Liver (tissue), 9 donors: ENCODE measurements around the gene ZIC2. TPM values are rescaled to one million over a fixed set of nuclear protein-coding genes. Genes with fewer than 3 reads are reported as not detected.
A peak's percentile ranks its signal among the peaks of the same experiment; 100 is the strongest.

Experiments
- DNase-seq: peaks from one replicate; pipeline ENCODE4 v3.0.0-alpha.2; 2017; ENCODE audit warnings: low spot score
- H3K27ac ChIP-seq, 2 donors: one replicate each; pipeline ENCODE4 v1.7.0; 2013; ENCODE audit warnings: inconsistent platforms in 2 of 2, low read length in 2 of 2, control low read depth in 1 of 2, low read depth in 1 of 2, mild to moderate bottlenecking in 1 of 2
- H3K27me3 ChIP-seq, 4 donors: one replicate each; pipeline versions ENCODE4 v1.6.1 to v1.7.0; 2013; ENCODE audit warnings: low read length in 3 of 4, inconsistent platforms in 1 of 4, mild to moderate bottlenecking in 1 of 4, moderate library complexity in 1 of 4; ENCODE audit not compliant: control insufficient read depth in 4 of 4, insufficient read depth in 4 of 4
- H3K36me3 ChIP-seq, 4 donors: one replicate each; pipeline versions ENCODE4 v1.6.1 to v1.7.0; 2013; ENCODE audit warnings: low read length in 3 of 4, mild to moderate bottlenecking in 3 of 4, low read depth in 1 of 4, moderate library complexity in 1 of 4; ENCODE audit not compliant: control insufficient read depth in 4 of 4, insufficient read depth in 3 of 4
- H3K4me1 ChIP-seq, 4 donors: one replicate each; pipeline versions ENCODE4 v1.6.1 to v1.7.0; 2013; ENCODE audit warnings: low read length in 3 of 4, mild to moderate bottlenecking in 3 of 4, moderate library complexity in 1 of 4; ENCODE audit not compliant: control insufficient read depth in 4 of 4, insufficient read depth in 4 of 4
- H3K4me3 ChIP-seq, 3 donors: one replicate each; pipeline versions ENCODE4 v1.6.1 to v1.7.0; 2013; ENCODE audit warnings: low read length in 3 of 3, control low read depth in 1 of 3, low read depth in 1 of 3, mild to moderate bottlenecking in 1 of 3
- H3K9ac ChIP-seq, 2 donors: one replicate each; pipeline ENCODE4 v1.7.0; 2013; ENCODE audit warnings: low read length in 2 of 2, mild to moderate bottlenecking in 2 of 2, moderate library complexity in 2 of 2, control low read depth in 1 of 2, low read depth in 1 of 2
- H3K9me3 ChIP-seq, 4 donors: one replicate each; pipeline versions ENCODE4 v1.6.1 to v1.7.0; 2013; ENCODE audit warnings: low read length in 3 of 4; ENCODE audit not compliant: control insufficient read depth in 4 of 4
- CTCF ChIP-seq: fragments of 150-350 bp; IDR thresholded peaks from 2 replicates; pipeline ENCODE4 v1.5.1; 2017; ENCODE audit warnings: improper control_type of control experiment, low read depth, low read length; ENCODE audit not compliant: missing input control
- EGR1 ChIP-seq, 2 donors: IDR thresholded peaks; 2 replicates each; pipeline ENCODE4 v1.6.1; 2016 to 2018; ENCODE audit warnings: antibody characterized with exemption in 2 of 2, low read depth in 2 of 2
- FOXA1 ChIP-seq: IDR thresholded peaks from 2 replicates; pipeline ENCODE4 v1.6.1; 2016; ENCODE audit warnings: antibody characterized with exemption
- FOXA2 ChIP-seq: IDR thresholded peaks from 2 replicates; pipeline ENCODE4 v1.6.1; 2016; ENCODE audit warnings: antibody characterized with exemption
- HNF4A ChIP-seq, 2 donors: conservative IDR thresholded peaks; 2 replicates each; pipeline ENCODE4 v1.6.1; 2016; ENCODE audit warnings: antibody characterized with exemption in 2 of 2, mild to moderate bottlenecking in 2 of 2
- HNF4G ChIP-seq: IDR thresholded peaks from 2 replicates; pipeline ENCODE4 v1.6.1; 2016; ENCODE audit warnings: antibody characterized with exemption
- NR2F2 ChIP-seq: IDR thresholded peaks from 2 replicates; pipeline ENCODE4 v1.6.1; 2016; ENCODE audit warnings: antibody characterized with exemption
- REST ChIP-seq: IDR thresholded peaks from 2 replicates; pipeline ENCODE4 v1.6.1; 2016; ENCODE audit warnings: antibody characterized with exemption, mild to moderate bottlenecking
- SP1 ChIP-seq: IDR thresholded peaks from 2 replicates; pipeline ENCODE4 v1.6.1; 2018; ENCODE audit warnings: antibody characterized with exemption, mild to moderate bottlenecking
- YY1 ChIP-seq: IDR thresholded peaks from 2 replicates; pipeline ENCODE4 v1.6.1; 2016; ENCODE audit warnings: antibody characterized with exemption, mild to moderate bottlenecking
- ZBTB33 ChIP-seq: IDR thresholded peaks from 2 replicates; pipeline ENCODE4 v1.6.1; 2016; ENCODE audit warnings: antibody characterized with exemption
- WGBS: extraction: QIAGEN DNeasy Blood & Tissue Kit; methylation state at CpG from one replicate; pipeline ENCODE4 v1.1.7; 2013; 5-methylcytosine and 5-hydroxymethylcytosine counted together
- polyA plus RNA-seq, 2 donors: library from polyadenylated mRNA; stranded (reverse) in 1 of 2; unstranded in 1 of 2; fragments of 200-250 nt in 1 of 2; fragments of >200 nt in 1 of 2; fragmentation: Nextera tagmentation in 1 of 2; extraction: Ambion mirVana in 1 of 2; gene quantifications; one replicate each; pipeline versions ENCODE4 v1.2.1 to v1.2.3, GENCODE V29; 2013 to 2015
- total RNA-seq, 2 donors: library from RNA; depleted of rRNA; stranded (reverse); fragments of >200 nt; gene quantifications; one replicate each; pipeline ENCODE4 v1.2.3, GENCODE V29; 2014
- donor health status: healthy.
- donor health status: healthy.
- donor health status: healthy.
- donor health status: healthy.
- donor health status: healthy.

ZIC2 gene
- total and polyA plus RNA-seq, 4 donors = not detected

- TF ChIP-seq CTCF = no peak
- no peak for TF ChIP-seq SP1
- TF ChIP-seq HNF4G = no peak
- no peak for TF ChIP-seq ZBTB33
Observed at GRCh38 chr13:99955107-99955746, 26.4 kb upstream of the ZIC2 start (continued).

- Histone ChIP-seq H3K4me3 (peak overlapping the region in 2 of 3 donors; percentile 5 to 32), H3K27ac (no peak overlapping the region), H3K9me3 (no peaks in the 10 kb centered on the region), H3K4me1 (peaks cover 12 to 25% (median 18%) of the 10 kb centered on the region in 4 donors), H3K27me3 (peaks cover 3 to 18% (median 4%) of the 10 kb centered on the region in 4 donors), H3K36me3 (no peaks in the 10 kb centered on the region), H3K9ac (no peak overlapping the region)
- no peak for DNase-seq
- WGBS = 20% methylated on average over 57 of the region's 57 CpGs
- TF ChIP-seq EGR1 (IDR thresholded peaks at IDR 0.05; ENCODE audit: low read depth in 2 of 2) (no peak), CTCF (no peak), FOXA2 (no peak)
Observed at GRCh38 chr13:99955747-99956472, 25.7 kb upstream of the ZIC2 start.

- peaks cover 3 to 23% (median 7%) of the 10 kb centered on the region in 4 donors for H3K27me3 ChIP-seq
- peak; percentile 36 for DNase-seq
- 2% methylated on average over 68 of the region's 68 CpGs for WGBS
- H3K9me3 ChIP-seq = no peaks in the 10 kb centered on the region
- no peak overlapping the region for H3K9ac ChIP-seq
- H3K27ac ChIP-seq = no peak overlapping the region
- no peak for TF ChIP-seq FOXA2
- TF ChIP-seq FOXA1 = no peak
- no peak for TF ChIP-seq HNF4G
- TF ChIP-seq HNF4A (conservative IDR thresholded peaks at IDR 0.05) = no peak
- no peak for TF ChIP-seq REST
- no peak for TF ChIP-seq SP1
- TF ChIP-seq CTCF = no peak
- no peak for TF ChIP-seq YY1
- no peak for TF ChIP-seq NR2F2
- H3K4me1 ChIP-seq = peaks cover 12 to 25% (median 18%) of the 10 kb centered on the region in 4 donors
- no peaks in the 10 kb centered on the region for H3K36me3 ChIP-seq
- H3K4me3 ChIP-seq = peak overlapping the region in 2 of 3 donors; percentile 5 to 32
Observed at GRCh38 chr13:99956473-99957349, 24.9 kb upstream of the ZIC2 start.
